Body of pancreas (tissue), 4 donors: ENCODE results near the gene AMIGO3. TPM values are rescaled to one million over a fixed set of nuclear protein-coding genes. Genes with fewer than 3 reads are reported as not detected.
A peak's percentile ranks its signal among the peaks of the same experiment; 100 is the strongest.

ENCODE experiments used
- ATAC-seq: fragments of 150-250 bp; one replicate; pipeline ENCODE4 v1.9.1; 2016
- DNase-seq, 4 donors: peaks; one replicate each; pipeline ENCODE4 v3.0.0-alpha.2; 2019
- H3K27ac ChIP-seq, 4 donors: fragments of 200-600 bp; sonication (generic); 1 replicate in 3 of 4; 2 replicates in 1 of 4; pipeline versions ENCODE4 v1.5.1 to v1.6.1; 2016 to 2019; ENCODE audit warnings: mild to moderate bottlenecking in 1 of 4, mixed read lengths in 1 of 4, moderate library complexity in 1 of 4
- H3K27me3 ChIP-seq, 2 donors: fragments of 200-600 bp; sonication (generic); one replicate each; pipeline ENCODE4 v1.6.0; 2016; ENCODE audit warnings: mild to moderate bottlenecking in 1 of 2
- H3K36me3 ChIP-seq, 2 donors: fragments of 200-600 bp; sonication (generic); replicated peaks in 1 of 2; 2 replicates each; pipeline ENCODE4 v1.5.1; 2016; ENCODE audit warnings: low read depth in 2 of 2; ENCODE audit not compliant: insufficient read depth in 1 of 2
- H3K4me1 ChIP-seq: fragments of 200-600 bp; sonication (generic); one replicate; pipeline ENCODE4 v1.6.0; 2016
- H3K4me3 ChIP-seq, 2 donors: fragments of 200-600 bp; sonication (generic); 1 replicate in 1 of 2; 2 replicates in 1 of 2; pipeline ENCODE4 v1.5.1; 2016 to 2019
- H3K9me3 ChIP-seq, 3 donors: fragments of 200-600 bp; sonication (generic); 1 replicate in 2 of 3; 2 replicates in 1 of 3; pipeline ENCODE4 v1.5.1; 2016
- POLR2A ChIP-seq, 3 donors: fragments of 450-650 bp; IDR thresholded peaks; one replicate each; pipeline ENCODE4 v1.6.1; 2016; ENCODE audit warnings: antibody characterized with exemption in 3 of 3, mild to moderate bottlenecking in 2 of 3
- WGBS, 2 donors: methylation state at CpG; one replicate each; pipeline ENCODE4 v1.1.5; 2017; 5-methylcytosine and 5-hydroxymethylcytosine counted together
- intact Hi-C: fragments of 100-400 bp; cut with DNase I; formaldehyde crosslinking; loops from one replicate; pipeline ENCODE4 v1.15.1; 2023
- total RNA-seq, 2 donors: library from RNA; depleted of rRNA; stranded (reverse); fragments of >200 nt; gene quantifications; one replicate each; pipeline ENCODE4 v1.1.0, GENCODE V29; 2016
- TF ChIP-seq, protein P1 (sequence below), 7 experiments: fragments of 450-650 bp in 4 of 7; fragments of 200-600 bp in 3 of 7; sonication (generic) in 3 of 7; IDR thresholded peaks; one replicate each; pipeline ENCODE4 v1.5.1; 2016 to 2019; ENCODE audit warnings: antibody characterized with exemption in 7 of 7

The AMIGO3 gene
- total RNA-seq, 2 donors from 2014 or later = 2.0 to 2.1 TPM

DNA sequence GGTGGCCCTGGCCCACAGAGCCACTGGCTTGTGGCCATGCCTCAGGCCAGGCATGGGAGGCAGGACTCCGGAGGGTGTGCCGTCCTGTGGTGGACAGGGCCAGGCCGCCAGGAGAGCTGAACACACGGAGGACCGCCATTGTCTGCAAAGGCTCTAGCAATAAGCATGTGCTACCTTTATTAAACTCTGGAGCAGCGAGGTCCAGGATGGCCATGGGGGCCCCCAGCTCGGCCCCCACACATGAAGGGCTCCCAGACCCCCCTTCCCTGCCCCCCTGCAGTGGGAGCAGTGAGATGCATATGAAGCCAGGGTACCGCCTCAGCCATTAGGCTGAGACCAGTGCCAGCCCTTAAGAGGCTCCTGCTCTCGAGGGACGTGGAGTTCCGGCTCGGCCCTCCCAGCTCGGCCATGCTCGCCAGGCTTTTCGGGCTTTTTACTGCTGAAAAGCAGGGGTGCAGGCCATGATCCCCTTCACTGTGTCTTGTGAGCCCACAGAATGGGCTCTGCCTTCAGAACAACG is 2.7 kb downstream of the AMIGO3 start:
- Histone ChIP-seq H3K27me3 (no peaks in the 10 kb centered on the region), H3K36me3 (peaks cover 0 to 4% of the 10 kb centered on the region in 2 donors), H3K4me3 (no peak overlapping the region), H3K27ac (no peak overlapping the region), H3K4me1 (peaks cover 34% of the 10 kb centered on the region), H3K9me3 (no peaks in the 10 kb centered on the region)
- DNase-seq = peak in 1 of 4 donors; percentile 13
- no peak for TF ChIP-seq POLR2A (IDR thresholded peaks at IDR 0.05)
- TF ChIP-seq, protein P1, sequence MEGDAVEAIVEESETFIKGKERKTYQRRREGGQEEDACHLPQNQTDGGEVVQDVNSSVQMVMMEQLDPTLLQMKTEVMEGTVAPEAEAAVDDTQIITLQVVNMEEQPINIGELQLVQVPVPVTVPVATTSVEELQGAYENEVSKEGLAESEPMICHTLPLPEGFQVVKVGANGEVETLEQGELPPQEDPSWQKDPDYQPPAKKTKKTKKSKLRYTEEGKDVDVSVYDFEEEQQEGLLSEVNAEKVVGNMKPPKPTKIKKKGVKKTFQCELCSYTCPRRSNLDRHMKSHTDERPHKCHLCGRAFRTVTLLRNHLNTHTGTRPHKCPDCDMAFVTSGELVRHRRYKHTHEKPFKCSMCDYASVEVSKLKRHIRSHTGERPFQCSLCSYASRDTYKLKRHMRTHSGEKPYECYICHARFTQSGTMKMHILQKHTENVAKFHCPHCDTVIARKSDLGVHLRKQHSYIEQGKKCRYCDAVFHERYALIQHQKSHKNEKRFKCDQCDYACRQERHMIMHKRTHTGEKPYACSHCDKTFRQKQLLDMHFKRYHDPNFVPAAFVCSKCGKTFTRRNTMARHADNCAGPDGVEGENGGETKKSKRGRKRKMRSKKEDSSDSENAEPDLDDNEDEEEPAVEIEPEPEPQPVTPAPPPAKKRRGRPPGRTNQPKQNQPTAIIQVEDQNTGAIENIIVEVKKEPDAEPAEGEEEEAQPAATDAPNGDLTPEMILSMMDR (IDR thresholded peaks at IDR 0.05) = no peak
- WGBS, 2 donors = 95 to 100% methylated on average over 5 to 14 of the region's 16 CpGs
- intact Hi-C loops = no loop called here
- no peak for ATAC-seq

DNA sequence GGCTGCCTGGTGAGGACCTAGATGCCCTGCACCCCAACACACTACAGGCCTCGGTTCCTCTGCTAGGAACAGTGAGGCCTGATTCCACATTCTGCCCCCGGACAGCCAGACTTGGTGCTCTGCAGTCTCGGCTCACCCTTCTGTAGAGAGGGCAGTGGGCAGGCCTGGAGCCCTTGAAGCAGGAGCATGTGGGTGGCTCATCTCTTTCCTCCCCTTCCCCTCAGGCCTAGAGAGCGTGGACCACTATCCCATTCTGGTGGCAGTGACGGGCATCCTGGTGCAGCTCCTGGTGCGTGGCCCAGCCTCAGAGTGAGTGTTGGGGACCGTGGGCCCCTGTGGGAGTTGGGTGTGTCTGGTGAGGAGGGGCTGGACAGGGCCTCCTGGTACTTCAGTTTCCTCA is 3.3 kb downstream of the AMIGO3 start:
- intact Hi-C loops = no loop called here
- H3K36me3 ChIP-seq = peaks cover 0 to 4% of the 10 kb centered on the region in 2 donors
- H3K9me3 ChIP-seq = no peaks in the 10 kb centered on the region
- ATAC-seq (no peak), DNase-seq (peak in 1 of 4 donors; percentile 10)
- H3K27me3 ChIP-seq = no peaks in the 10 kb centered on the region
- H3K4me3 ChIP-seq = no peak overlapping the region
- peaks cover 28% of the 10 kb centered on the region for H3K4me1 ChIP-seq
- no peak for TF ChIP-seq POLR2A (IDR thresholded peaks at IDR 0.05)
- TF ChIP-seq, protein P1 (IDR thresholded peaks at IDR 0.05) = no peak
- 93 to 96% methylated on average over 3 to 7 of the region's 7 CpGs for WGBS, 2 donors
- H3K27ac ChIP-seq = no peak overlapping the region

DNA sequence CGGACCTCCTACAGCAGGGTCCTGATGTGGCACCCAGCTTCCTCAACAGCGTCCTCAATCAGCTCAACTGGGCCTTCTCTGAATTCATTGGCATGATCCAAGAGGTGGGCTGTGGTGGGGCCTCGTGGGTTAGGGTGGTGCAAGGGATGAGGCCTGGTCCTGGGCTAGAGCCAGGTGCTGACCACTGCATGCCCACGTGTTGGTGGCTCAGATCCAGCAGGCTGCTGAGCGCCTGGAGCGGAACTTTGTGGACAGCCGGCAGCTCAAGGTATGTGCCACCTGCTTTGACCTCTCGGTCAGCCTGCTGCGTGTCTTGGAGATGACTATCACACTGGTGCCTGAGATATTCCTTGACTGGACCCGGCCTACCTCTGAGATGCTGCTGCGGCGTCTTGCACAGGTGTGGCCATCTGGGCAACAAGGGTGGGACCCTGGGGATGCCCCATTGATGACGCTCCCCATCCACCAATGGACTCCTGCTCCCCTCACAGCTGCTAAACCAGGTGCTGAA is 3.8 kb downstream of the AMIGO3 start:
- DNase-seq = peak in 1 of 4 donors; percentile 20
- Histone ChIP-seq H3K27ac (no peak overlapping the region), H3K27me3 (no peaks in the 10 kb centered on the region), H3K36me3 (no peaks in the 10 kb centered on the region), H3K9me3 (no peaks in the 10 kb centered on the region), H3K4me1 (peaks cover 23% of the 10 kb centered on the region), H3K4me3 (no peak overlapping the region)
- intact Hi-C loops = no loop called here
- 87 to 100% methylated on average over 2 to 13 of the region's 13 CpGs for WGBS, 2 donors
- no peak for TF ChIP-seq POLR2A (IDR thresholded peaks at IDR 0.05)
- TF ChIP-seq, protein P1 (IDR thresholded peaks at IDR 0.05) = no peak
- ATAC-seq = no peak

DNA sequence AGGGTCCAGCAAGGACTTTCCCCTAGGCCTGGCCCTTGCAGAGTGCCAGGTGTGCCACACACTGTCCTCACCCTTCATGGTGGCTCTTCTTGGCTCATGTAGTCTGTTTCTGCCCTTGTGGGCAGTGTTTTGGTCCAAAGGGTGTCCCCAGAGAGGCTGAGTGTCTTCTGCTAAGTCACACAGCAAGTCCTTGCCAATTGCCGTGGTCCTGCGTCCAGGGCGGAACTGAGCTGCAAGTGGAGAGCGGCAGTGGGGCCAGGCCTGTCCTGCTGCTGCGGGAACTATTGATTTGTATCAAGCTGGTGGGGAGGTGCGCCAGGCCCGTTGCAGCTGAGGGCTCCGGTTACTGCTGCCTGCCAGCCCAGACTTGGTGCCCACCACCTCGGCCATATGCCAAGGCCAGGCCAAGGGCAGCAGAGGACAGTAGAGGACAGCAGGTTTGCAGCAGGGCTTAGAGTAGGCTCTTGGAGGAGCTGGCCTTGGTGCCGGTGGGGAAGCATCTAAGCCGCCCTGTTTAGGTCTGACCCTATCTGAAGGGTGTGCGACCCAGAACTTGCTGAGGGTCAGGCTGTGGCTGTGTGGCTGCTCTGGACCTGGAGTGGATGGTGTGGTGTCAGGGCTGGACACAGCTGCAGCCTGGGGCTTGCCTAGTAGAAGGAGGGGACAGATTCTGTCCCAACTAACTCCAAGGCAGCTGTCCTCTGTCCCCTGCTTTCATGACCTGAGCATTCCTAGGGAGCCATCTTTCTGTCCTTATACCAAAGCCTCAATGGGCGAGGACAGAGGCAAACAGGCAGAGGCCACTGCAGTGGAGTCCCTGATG is 4.5 kb downstream of the AMIGO3 start:
- peaks cover 16% of the 10 kb centered on the region for H3K4me1 ChIP-seq
- H3K27ac ChIP-seq = no peak overlapping the region
- no peak for TF ChIP-seq POLR2A (IDR thresholded peaks at IDR 0.05)
- TF ChIP-seq, protein P1 (IDR thresholded peaks at IDR 0.05) = no peak
- H3K36me3 ChIP-seq = no peaks in the 10 kb centered on the region
- 60 to 79% methylated on average over 7 to 11 of the region's 13 CpGs for WGBS, 2 donors
- H3K27me3 ChIP-seq = no peaks in the 10 kb centered on the region
- DNase-seq = peak in 1 of 4 donors; percentile 11
- no peak for ATAC-seq
- intact Hi-C loops = no loop called here
- no peaks in the 10 kb centered on the region for H3K9me3 ChIP-seq
- no peak overlapping the region for H3K4me3 ChIP-seq
